Measurements from ENCODE around the gene HIF3A. TPM values are rescaled to one million over a fixed set of nuclear protein-coding genes. Genes with fewer than 3 reads are reported as not detected.
"Not testable (repeated sequence)": the region's sequence is repeated elsewhere in the genome, so short reads cannot be mapped to it uniquely, and the experiment has no call there.

Gene HIF3A
- total and polyA plus RNA-seq, 5 experiments from 2014 or later, result not detected

- Mint-ChIP-seq H3K4me1 (peaks cover 0 to 20% (median 5%) of the 10 kb centered on the region in 4 donors), H3K4me3 (peak overlapping the region in 1 of 10 donors; percentile 42), H3K36me3 (no peaks in the 10 kb centered on the region), H3K27me3 (peaks cover 16 to 51% (median 23%) of the 10 kb centered on the region in 5 donors), H3K27ac (no peak overlapping the region), H3K9me3 (peaks cover 0 to 2% (median 0%) of the 10 kb centered on the region in 9 donors)
- DNase-seq (no peak), ATAC-seq (no peak)
- POLR2A ChIA-PET, result interaction anchor here (0.7 kb wide), 1 partner anchor 72 kb away, joined by 4 read pairs; no protein-coding TSS in a partner anchor
Measured at GRCh38 chr19:46296202-46296480, 701 bp upstream of the HIF3A start.

GRCh38 chr19:46297700-46298478, 1.0 kb downstream of the HIF3A start:
- Mint-ChIP-seq H3K27ac (no peak overlapping the region), H3K27me3 (peaks cover 16 to 51% (median 23%) of the 10 kb centered on the region in 5 donors), H3K9me3 (peaks cover 0 to 2% (median 0%) of the 10 kb centered on the region in 9 donors), H3K36me3 (no peaks in the 10 kb centered on the region), H3K4me3 (peak overlapping the region in 1 of 10 donors; percentile 22), H3K4me1 (peaks cover 0 to 20% (median 5%) of the 10 kb centered on the region in 4 donors)
- POLR2A ChIA-PET, result no interaction called here
- DNase-seq (no peak), ATAC-seq (no peak)

- POLR2A ChIA-PET, result no interaction called here
- H3K27me3 Mint-ChIP-seq, result peaks cover 16 to 51% (median 23%) of the 10 kb centered on the region in 5 donors
- H3K4me3 Mint-ChIP-seq, result no peak overlapping the region
- no peaks in the 10 kb centered on the region for H3K36me3 Mint-ChIP-seq
- ATAC-seq (no peak), DNase-seq (no peak)
- H3K9me3 Mint-ChIP-seq, result peaks cover 0 to 2% (median 0%) of the 10 kb centered on the region in 9 donors
- peaks cover 0 to 20% (median 5%) of the 10 kb centered on the region in 4 donors for H3K4me1 Mint-ChIP-seq
- no peak overlapping the region for H3K27ac Mint-ChIP-seq
Measured at GRCh38 chr19:46298479-46299003, 1.7 kb downstream of the HIF3A start.

- H3K36me3 Mint-ChIP-seq, result no peaks in the 10 kb centered on the region
- H3K4me3 Mint-ChIP-seq, result no peak overlapping the region
- peaks cover 16 to 49% (median 23%) of the 10 kb centered on the region in 5 donors for H3K27me3 Mint-ChIP-seq
- DNase-seq (no peak), ATAC-seq (no peak)
- H3K4me1 Mint-ChIP-seq, result peaks cover 0 to 20% (median 5%) of the 10 kb centered on the region in 4 donors
- H3K9me3 Mint-ChIP-seq, result peaks cover 0 to 2% (median 0%) of the 10 kb centered on the region in 9 donors
- POLR2A ChIA-PET, result no interaction called here
- H3K27ac Mint-ChIP-seq, result no peak overlapping the region
Measured at GRCh38 chr19:46299004-46299509, 2.2 kb downstream of the HIF3A start.

- peaks cover 11 to 42% (median 17%) of the 10 kb centered on the region in 5 donors for H3K27me3 Mint-ChIP-seq
- H3K4me3 Mint-ChIP-seq, result no peak overlapping the region
- ATAC-seq (no peak), DNase-seq (no peak)
- POLR2A ChIA-PET, result no interaction called here
- no peak overlapping the region for H3K27ac Mint-ChIP-seq
- peaks cover 0 to 20% (median 5%) of the 10 kb centered on the region in 4 donors for H3K4me1 Mint-ChIP-seq
- no peaks in the 10 kb centered on the region for H3K36me3 Mint-ChIP-seq
- peaks cover 0 to 4% (median 0%) of the 10 kb centered on the region in 9 donors for H3K9me3 Mint-ChIP-seq
Measured at GRCh38 chr19:46299695-46300094, 2.9 kb downstream of the HIF3A start.

GRCh38 chr19:46303322-46303690, 6.5 kb downstream of the HIF3A start:
- Mint-ChIP-seq H3K4me3 (no peak overlapping the region), H3K4me1 (peaks cover 0 to 7% (median 2%) of the 10 kb centered on the region in 4 donors), H3K27ac (no peak overlapping the region), H3K9me3 (peaks cover 4 to 20% (median 10%) of the 10 kb centered on the region in 9 donors), H3K36me3 (peaks cover 0 to 14% (median 5%) of the 10 kb centered on the region in 3 donors), H3K27me3 (peaks cover 0 to 17% (median 4%) of the 10 kb centered on the region in 5 donors)
- DNase-seq, result no peak
- POLR2A ChIA-PET, result no interaction called here
- ATAC-seq, result no peak

GRCh38 chr19:46303691-46304397, 7.0 kb downstream of the HIF3A start:
- peaks cover 0 to 12% (median 2%) of the 10 kb centered on the region in 5 donors for H3K27me3 Mint-ChIP-seq
- H3K4me3 Mint-ChIP-seq, result no peak overlapping the region
- H3K4me1 Mint-ChIP-seq, result peaks cover 0 to 2% (median under 1%) of the 10 kb centered on the region in 4 donors
- no peak overlapping the region for H3K27ac Mint-ChIP-seq
- DNase-seq (no peak), ATAC-seq (no peak)
- POLR2A ChIA-PET, result no interaction called here
- peaks cover 0 to 14% (median 5%) of the 10 kb centered on the region in 3 donors for H3K36me3 Mint-ChIP-seq
- H3K9me3 Mint-ChIP-seq, result peaks cover 4 to 20% (median 10%) of the 10 kb centered on the region in 9 donors

- DNase-seq (no peak), ATAC-seq (no peak)
- no peak overlapping the region for H3K4me3 Mint-ChIP-seq
- no peak overlapping the region for H3K27ac Mint-ChIP-seq
- H3K4me1 Mint-ChIP-seq, result no peaks in the 10 kb centered on the region
- peaks cover 2 to 14% (median 5%) of the 10 kb centered on the region in 3 donors for H3K36me3 Mint-ChIP-seq
- peaks cover 4 to 20% (median 10%) of the 10 kb centered on the region in 9 donors for H3K9me3 Mint-ChIP-seq
- H3K27me3 Mint-ChIP-seq, result peaks cover 0 to 1% (median 0%) of the 10 kb centered on the region in 5 donors
- POLR2A ChIA-PET, result no interaction called here
Measured at GRCh38 chr19:46306501-46306900, 9.7 kb downstream of the HIF3A start.

- peaks cover 4 to 20% (median 10%) of the 10 kb centered on the region in 9 donors for H3K9me3 Mint-ChIP-seq
- POLR2A ChIA-PET, result no interaction called here
- H3K27me3 Mint-ChIP-seq, result peaks cover 0 to 1% (median 0%) of the 10 kb centered on the region in 5 donors
- H3K4me3 Mint-ChIP-seq, result no peak overlapping the region
- DNase-seq (no peak), ATAC-seq (no peak)
- no peaks in the 10 kb centered on the region for H3K4me1 Mint-ChIP-seq
- H3K36me3 Mint-ChIP-seq, result peaks cover 2 to 14% (median 5%) of the 10 kb centered on the region in 3 donors
- H3K27ac Mint-ChIP-seq, result no peak overlapping the region
Measured at GRCh38 chr19:46308510-46308909, 11.7 kb downstream of the HIF3A start.

GRCh38 chr19:46309056-46309455, 12.2 kb downstream of the HIF3A start:
- Mint-ChIP-seq H3K9me3 (peaks cover 4 to 20% (median 10%) of the 10 kb centered on the region in 9 donors), H3K27me3 (peaks cover 0 to 1% (median 0%) of the 10 kb centered on the region in 5 donors), H3K27ac (no peak overlapping the region), H3K4me3 (no peak overlapping the region), H3K36me3 (peaks cover 2 to 14% (median 5%) of the 10 kb centered on the region in 3 donors), H3K4me1 (no peaks in the 10 kb centered on the region)
- ATAC-seq (no peak), DNase-seq (no peak)
- POLR2A ChIA-PET, result no interaction called here

GRCh38 chr19:46311444-46311843, 14.6 kb downstream of the HIF3A start:
- ATAC-seq, result no peak
- Mint-ChIP-seq H3K4me1 (no peaks in the 10 kb centered on the region), H3K4me3 (no peak overlapping the region), H3K9me3 (peaks cover 0 to 8% (median 3%) of the 10 kb centered on the region in 9 donors), H3K27me3 (peaks cover 0 to 1% (median 0%) of the 10 kb centered on the region in 5 donors), H3K36me3 (peaks cover 2 to 5% (median 3%) of the 10 kb centered on the region in 3 donors), H3K27ac (no peak overlapping the region)
- DNase-seq, result no peak
- POLR2A ChIA-PET, result no interaction called here

- H3K27ac Mint-ChIP-seq, H3K4me3 Mint-ChIP-seq, H3K36me3 Mint-ChIP-seq, H3K27me3 Mint-ChIP-seq, POLR2A ChIA-PET, H3K9me3 Mint-ChIP-seq, H3K4me1 Mint-ChIP-seq, ATAC-seq, DNase-seq: not testable (repeated sequence)
Measured at GRCh38 chr19:46313540-46314469, 17.0 kb downstream of the HIF3A start.

Data from naive thymus-derived CD8-positive, alpha-beta T cell (primary cell).